Midbrain (tissue), 1 donor: ENCODE measurements around the gene CENPF.
"Not testable (repeated sequence)": the region's sequence is repeated elsewhere in the genome, so short reads cannot be mapped to it uniquely, and the experiment has no call there.

Source experiments
- DNase-seq: peaks from one replicate; lab custom pipeline; 2025; lab: John Stamatoyannopoulos, UW

The CENPF gene

GRCh38 chr1:214584805-214585766 is 17.9 kb upstream of the CENPF start:
- DNase-seq, result peak; percentile 14

- DNase-seq, result no peak
Observed at GRCh38 chr1:214586621-214587020, 16.4 kb upstream of the CENPF start.

- no peak for DNase-seq
Observed at GRCh38 chr1:214587165-214587564, 15.8 kb upstream of the CENPF start.

- DNase-seq, result no peak
Observed at GRCh38 chr1:214588963-214589597, 13.9 kb upstream of the CENPF start.

- no peak for DNase-seq
Observed at GRCh38 chr1:214590696-214591095, 12.3 kb upstream of the CENPF start.

- not testable (repeated sequence) for DNase-seq
Observed at GRCh38 chr1:214591918-214592317, 11.1 kb upstream of the CENPF start.

GRCh38 chr1:214593158-214593557 is 9.8 kb upstream of the CENPF start:
- no peak for DNase-seq

- DNase-seq, result no peak
Observed at GRCh38 chr1:214603819-214604252, 841 bp downstream of the CENPF start.

GRCh38 chr1:214604523-214604922 is 1.5 kb downstream of the CENPF start:
- no peak for DNase-seq

GRCh38 chr1:214605484-214605883 is 2.5 kb downstream of the CENPF start:
- DNase-seq, result not testable (repeated sequence)

GRCh38 chr1:214605933-214606925 is 3.2 kb downstream of the CENPF start:
- DNase-seq, result not testable (repeated sequence)

- not testable (repeated sequence) for DNase-seq
Observed at GRCh38 chr1:214607492-214608215, 4.7 kb downstream of the CENPF start.

- DNase-seq, result not testable (repeated sequence)
Observed at GRCh38 chr1:214608216-214608783, 5.3 kb downstream of the CENPF start.

- not testable (repeated sequence) for DNase-seq
Observed at GRCh38 chr1:214608817-214609216, 5.8 kb downstream of the CENPF start.

- no peak for DNase-seq
Observed at GRCh38 chr1:214609692-214610091, 6.7 kb downstream of the CENPF start.

- not testable (repeated sequence) for DNase-seq
Observed at GRCh38 chr1:214610136-214610535, 7.1 kb downstream of the CENPF start.

- no peak for DNase-seq
Observed at GRCh38 chr1:214615109-214615508, 12.1 kb downstream of the CENPF start.

GRCh38 chr1:214615871-214616270 is 12.9 kb downstream of the CENPF start:
- DNase-seq, result no peak

- DNase-seq, result no peak
Observed at GRCh38 chr1:214617246-214617645, 14.3 kb downstream of the CENPF start.

- DNase-seq, result no peak
Observed at GRCh38 chr1:214617843-214618242, 14.8 kb downstream of the CENPF start.

GRCh38 chr1:214621236-214621635 is 18.2 kb downstream of the CENPF start:
- DNase-seq, result no peak
